Smooth muscle cell (in vitro differentiated cells): ENCODE results near the gene LHB. TPM values are rescaled to one million over a fixed set of nuclear protein-coding genes. Genes with fewer than 3 reads are reported as not detected.

ENCODE experiments used
- DNase-seq: peaks from one replicate; lab custom pipeline; 2025; ENCODE audit not compliant: unreplicated experiment; lab: John Stamatoyannopoulos, UW
- H2AFZ ChIP-seq: fragments of 200-600 bp; sonication (generic); 2 replicates; pipeline ENCODE4 v1.6.0; 2016; ENCODE audit warnings: antibody characterized with exemption, low read depth, mild to moderate bottlenecking
- H3F3A ChIP-seq: fragments of 200-600 bp; sonication (generic); 2 replicates; pipeline ENCODE4 v1.6.0; 2017; ENCODE audit warnings: antibody characterized with exemption, low read depth
- H3K27ac ChIP-seq: fragments of 200-600 bp; sonication (generic); 2 replicates; pipeline ENCODE4 v1.5.1; 2016; ENCODE audit warnings: low read depth, mild to moderate bottlenecking
- H3K27me3 ChIP-seq: fragments of 200-600 bp; sonication (generic); 2 replicates; pipeline ENCODE4 v1.6.1; 2016; ENCODE audit warnings: low read depth, mild to moderate bottlenecking
- H3K36me3 ChIP-seq: fragments of 200-600 bp; sonication (generic); 2 replicates; pipeline ENCODE4 v1.5.1; 2016; ENCODE audit warnings: low read depth
- H3K4me1 ChIP-seq: fragments of 200-600 bp; sonication (generic); 2 replicates; pipeline ENCODE4 v1.5.1; 2016; ENCODE audit warnings: low read depth
- H3K4me2 ChIP-seq: fragments of 200-600 bp; sonication (generic); 2 replicates; pipeline ENCODE4 v1.6.0; 2016; ENCODE audit warnings: mild to moderate bottlenecking
- H3K4me3 ChIP-seq: fragments of 200-600 bp; sonication (generic); 2 replicates; pipeline ENCODE4 v1.5.1; 2016; ENCODE audit warnings: mild to moderate bottlenecking
- H3K79me2 ChIP-seq: fragments of 200-600 bp; sonication (generic); 2 replicates; pipeline ENCODE4 v1.6.0; 2016; ENCODE audit warnings: low read depth, mild to moderate bottlenecking
- H3K9ac ChIP-seq: fragments of 200-600 bp; sonication (generic); 2 replicates; pipeline ENCODE4 v1.6.0; 2016; ENCODE audit warnings: low read depth
- H3K9me3 ChIP-seq: fragments of 200-600 bp; sonication (generic); replicated peaks from 2 replicates; pipeline ENCODE4 v1.5.1; 2016; ENCODE audit warnings: low read depth
- H4K20me1 ChIP-seq: fragments of 200-600 bp; sonication (generic); 2 replicates; pipeline ENCODE4 v1.6.0; 2016; ENCODE audit warnings: low read depth
- WGBS: methylation state at CpG from one replicate; pipeline ENCODE4 v1.1.7; 2016; ENCODE audit warnings: low lambda C conversion rate; 5-methylcytosine and 5-hydroxymethylcytosine counted together
- polyA plus RNA-seq: library from polyadenylated mRNA; unstranded; fragments of >200 nt; fragmentation: Nextera tagmentation; extraction: Ambion mirVana; gene quantifications from 2 replicates; pipeline ENCODE4 v1.2.1, GENCODE V29; 2016
- total RNA-seq: library from RNA; depleted of rRNA; stranded (reverse); fragments of >200 nt; gene quantifications from 2 replicates; pipeline ENCODE4 v1.2.3, GENCODE V29; 2014
- TF ChIP-seq, protein P1 (sequence below): fragments of 200-600 bp; sonication (generic); IDR thresholded peaks from 2 replicates; pipeline ENCODE4 v1.5.1; 2017; ENCODE audit warnings: borderline replicate concordance, mild to moderate bottlenecking, antibody characterized with exemption; ENCODE audit not compliant: insufficient read depth, poor library complexity, severe bottlenecking

Gene LHB
- total and polyA plus RNA-seq, 2 experiments from 2014 or later: not detected

DNA sequence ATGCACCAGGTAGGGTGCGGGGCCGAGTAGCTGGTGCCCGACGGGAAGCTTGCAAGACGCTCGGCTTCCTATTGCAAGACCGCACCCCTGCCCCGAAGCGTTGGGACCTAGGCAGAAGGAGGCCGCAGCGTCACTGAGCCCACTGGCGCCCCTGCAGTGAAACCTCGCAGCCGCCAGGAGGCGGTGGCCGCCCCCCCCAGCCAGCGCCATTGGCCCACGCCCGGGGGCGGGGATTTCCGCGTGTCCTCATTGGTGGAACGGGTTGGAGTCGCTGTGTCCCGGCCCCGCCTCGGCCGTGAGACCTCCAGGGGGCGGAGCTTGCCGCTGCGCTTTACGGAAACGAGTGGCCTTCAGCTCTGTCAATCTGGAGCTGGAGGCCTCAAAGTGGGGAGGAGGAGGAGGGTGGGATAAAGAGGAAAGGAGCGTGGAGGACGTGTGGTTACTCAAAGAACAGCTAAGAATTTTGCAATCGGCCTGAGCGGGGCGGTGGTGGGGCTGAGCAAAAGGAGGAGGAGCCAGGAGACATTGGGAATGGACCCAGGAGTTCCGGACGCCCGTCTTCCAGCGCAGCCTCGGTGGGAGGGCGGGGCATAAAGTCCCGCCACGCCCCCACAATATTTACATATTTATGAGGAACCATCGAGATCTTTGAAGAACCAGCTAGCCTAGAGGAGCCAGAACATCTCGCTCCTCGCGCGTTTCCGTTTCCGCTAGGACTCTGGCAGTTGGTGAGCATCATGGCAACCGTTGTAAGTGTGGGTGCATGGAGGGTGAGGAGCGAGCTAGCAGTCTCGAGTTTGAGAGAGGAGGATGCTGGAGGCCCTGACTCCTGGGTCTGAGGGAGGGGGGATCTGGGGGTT, 23.5 kb downstream of the LHB start, which contains the start of the genes GYS1 and RUVBL2:
Gene GYS1, minus strand, starts transcription at position 135 of the 860 bp plus-strand sequence. CDS start 197 bp downstream, outside the sequence.
Gene RUVBL2, plus strand, starts transcription at position 713 of the 860 bp plus-strand sequence. Its CDS starts 25 bp downstream, at position 738.
- H3K9ac ChIP-seq: peak within 1 kb of the TSS; percentile 84
- H3K9me3 ChIP-seq: no peaks in the 10 kb centered on the region
- peaks cover 16% of the 10 kb centered on the region for H3K4me1 ChIP-seq
- peak within 1 kb of the TSS; percentile 86 for H3K4me3 ChIP-seq
- TF ChIP-seq, protein P1, sequence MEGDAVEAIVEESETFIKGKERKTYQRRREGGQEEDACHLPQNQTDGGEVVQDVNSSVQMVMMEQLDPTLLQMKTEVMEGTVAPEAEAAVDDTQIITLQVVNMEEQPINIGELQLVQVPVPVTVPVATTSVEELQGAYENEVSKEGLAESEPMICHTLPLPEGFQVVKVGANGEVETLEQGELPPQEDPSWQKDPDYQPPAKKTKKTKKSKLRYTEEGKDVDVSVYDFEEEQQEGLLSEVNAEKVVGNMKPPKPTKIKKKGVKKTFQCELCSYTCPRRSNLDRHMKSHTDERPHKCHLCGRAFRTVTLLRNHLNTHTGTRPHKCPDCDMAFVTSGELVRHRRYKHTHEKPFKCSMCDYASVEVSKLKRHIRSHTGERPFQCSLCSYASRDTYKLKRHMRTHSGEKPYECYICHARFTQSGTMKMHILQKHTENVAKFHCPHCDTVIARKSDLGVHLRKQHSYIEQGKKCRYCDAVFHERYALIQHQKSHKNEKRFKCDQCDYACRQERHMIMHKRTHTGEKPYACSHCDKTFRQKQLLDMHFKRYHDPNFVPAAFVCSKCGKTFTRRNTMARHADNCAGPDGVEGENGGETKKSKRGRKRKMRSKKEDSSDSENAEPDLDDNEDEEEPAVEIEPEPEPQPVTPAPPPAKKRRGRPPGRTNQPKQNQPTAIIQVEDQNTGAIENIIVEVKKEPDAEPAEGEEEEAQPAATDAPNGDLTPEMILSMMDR: peak; percentile 88
- peak within 1 kb of the TSS; percentile 82 for H3K27ac ChIP-seq
- no peaks in the 10 kb centered on the region for H3K27me3 ChIP-seq
- H3K36me3 ChIP-seq: no peaks in the 10 kb centered on the region
- H2AFZ ChIP-seq: peak within 1 kb of the TSS; percentile 30
- WGBS: under 1% methylated on average over 56 of the region's 56 CpGs
- DNase-seq: peak; percentile 99
- no peaks in the 10 kb centered on the region for H3F3A ChIP-seq
- peak within 1 kb of the TSS; percentile 100 for H3K4me2 ChIP-seq
- peaks cover 45% of the 10 kb centered on the region for H4K20me1 ChIP-seq
- H3K79me2 ChIP-seq: peaks cover 72% of the 10 kb centered on the region

DNA sequence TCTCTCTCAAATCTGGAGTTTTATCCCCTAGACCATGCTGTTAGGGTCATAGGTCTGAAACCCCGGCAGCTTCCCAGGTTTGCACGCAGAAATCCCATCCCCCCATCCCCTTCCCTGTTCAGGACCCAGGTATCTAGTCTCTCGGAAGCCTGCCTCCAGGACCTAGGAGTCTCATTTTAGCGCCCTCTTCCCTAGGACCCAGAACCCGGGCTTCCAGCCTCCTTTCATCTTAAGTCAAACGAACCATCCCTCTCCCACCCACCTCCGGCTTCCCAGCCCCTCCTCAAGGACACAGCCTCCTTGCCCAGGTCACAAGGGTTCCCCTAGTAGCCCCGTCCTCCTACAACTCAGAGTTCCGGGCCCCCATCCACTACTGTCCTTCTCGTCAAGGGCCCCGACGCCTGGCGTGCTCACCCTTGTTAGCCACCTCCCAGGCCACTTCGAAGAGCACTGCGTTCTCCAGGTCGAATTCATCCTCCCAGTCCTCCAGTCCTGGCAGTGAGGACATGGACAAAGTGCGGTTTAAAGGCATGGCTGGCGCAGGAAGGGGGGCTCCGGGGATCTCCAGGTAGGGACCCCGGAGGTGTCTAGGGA, 24.2 kb downstream of the LHB start:
- TF ChIP-seq, protein P1: no peak
- Histone ChIP-seq H3K4me3 (peak overlapping the region; percentile 86), H3K79me2 (peaks cover 72% of the 10 kb centered on the region), H3K4me2 (peak overlapping the region; percentile 92), H3K27ac (peak overlapping the region; percentile 82), H3F3A (no peaks in the 10 kb centered on the region), H3K9ac (peak overlapping the region; percentile 84), H3K4me1 (peaks cover 16% of the 10 kb centered on the region), H3K9me3 (no peaks in the 10 kb centered on the region), H3K27me3 (no peaks in the 10 kb centered on the region), H4K20me1 (peaks cover 48% of the 10 kb centered on the region), H3K36me3 (no peaks in the 10 kb centered on the region), H2AFZ (peak overlapping the region; percentile 30)
- no peak for DNase-seq
- WGBS: 1% methylated on average over 20 of the region's 20 CpGs

DNA sequence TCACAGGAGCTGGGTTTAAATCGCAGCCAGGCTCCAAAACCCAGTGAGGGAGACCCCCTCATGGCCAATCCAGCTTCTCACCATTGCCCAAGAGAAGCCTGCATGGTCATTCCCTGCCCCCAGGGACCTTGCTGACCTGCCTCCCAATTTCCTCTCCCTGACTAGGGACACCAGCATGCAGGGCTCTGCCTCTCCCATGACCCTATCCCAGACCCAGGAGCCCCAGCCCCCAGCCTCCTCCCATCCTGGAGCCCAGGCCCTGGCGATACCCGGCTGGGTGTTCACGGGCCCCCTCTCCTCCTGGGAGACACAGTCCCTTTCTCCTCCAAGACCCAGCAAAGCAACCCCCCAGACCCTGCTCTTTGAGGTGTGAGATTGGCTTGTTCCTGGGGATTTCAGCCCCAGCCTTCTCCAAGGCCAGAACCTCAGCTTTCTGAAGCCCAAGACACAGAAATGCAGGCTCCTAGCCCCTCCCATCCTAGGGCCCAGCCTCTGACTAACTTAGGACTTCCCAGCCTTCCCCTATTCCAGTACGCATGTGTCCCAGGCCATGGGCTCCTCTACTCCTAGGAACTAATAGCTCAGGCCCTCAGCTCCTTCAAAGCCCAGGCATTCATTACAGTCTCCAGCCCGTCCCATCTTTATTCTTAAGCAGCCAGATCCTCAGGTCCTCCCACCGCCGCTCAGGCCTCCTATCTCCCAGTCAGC, 24.9 kb downstream of the LHB start:
- Histone ChIP-seq H3F3A (no peaks in the 10 kb centered on the region), H3K9me3 (no peaks in the 10 kb centered on the region), H3K9ac (peak overlapping the region; percentile 84), H4K20me1 (peaks cover 44% of the 10 kb centered on the region), H3K27ac (peak overlapping the region; percentile 82), H3K79me2 (peaks cover 69% of the 10 kb centered on the region), H3K4me1 (peaks cover 16% of the 10 kb centered on the region), H3K27me3 (no peaks in the 10 kb centered on the region), H3K36me3 (no peaks in the 10 kb centered on the region), H3K4me2 (peak overlapping the region; percentile 92), H2AFZ (peak overlapping the region; percentile 30), H3K4me3 (peak overlapping the region; percentile 86)
- TF ChIP-seq, protein P1: no peak
- 33% methylated on average over 8 of the region's 8 CpGs for WGBS
- no peak for DNase-seq
